Astrocyte (in vitro differentiated cells and primary cell): ENCODE results near the gene DDX59.

ENCODE experiments used
- EZH2 ChIP-seq: IDR thresholded peaks from 2 replicates; pipeline ENCODE4 v1.6.1; 2012; ENCODE audit warnings: mild to moderate bottlenecking, low read length, inconsistent platforms; ENCODE audit not compliant: insufficient read depth
- TF ChIP-seq, protein P1 (sequence below): IDR thresholded peaks from 2 replicates; pipeline ENCODE4 v1.5.1; 2011; ENCODE audit warnings: low read depth, mild to moderate bottlenecking, inconsistent platforms, low read length, moderate library complexity; ENCODE audit not compliant: insufficient read depth

DNA sequence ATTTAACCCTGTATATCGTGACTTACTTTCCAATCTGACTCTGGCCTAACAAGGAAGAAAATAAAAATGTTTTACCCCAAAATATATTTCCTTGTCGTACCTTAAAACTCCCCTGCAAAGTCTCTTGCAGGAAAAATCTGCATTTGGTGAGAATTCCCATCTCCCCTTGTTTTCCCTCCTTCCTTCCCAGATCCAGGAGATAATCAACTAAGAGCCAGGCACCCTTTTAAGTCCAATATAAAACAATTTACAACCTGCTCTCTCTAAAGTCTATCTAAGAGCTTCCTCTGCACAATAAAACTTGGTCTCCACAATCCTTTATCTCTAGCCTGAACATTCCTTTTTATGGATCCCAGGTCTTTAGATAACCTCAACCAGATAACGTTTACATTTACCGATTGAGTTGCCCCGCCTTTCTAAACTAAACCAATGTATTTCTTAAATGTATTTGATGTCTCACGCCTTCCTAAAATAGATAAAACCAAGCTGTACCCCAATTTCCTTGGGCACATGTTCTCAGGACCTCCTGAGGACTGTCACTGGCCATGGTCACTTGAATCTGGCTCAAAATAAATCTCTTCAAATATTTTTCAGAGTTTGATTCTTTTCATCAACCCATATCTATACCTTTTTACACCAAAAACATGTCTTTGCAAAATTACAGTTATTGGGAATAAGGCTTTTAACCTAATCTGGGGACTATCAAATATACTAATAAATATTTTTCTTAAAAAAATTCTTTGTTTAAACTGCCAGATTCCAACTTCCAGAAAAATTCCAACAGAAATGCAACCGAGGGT is 993 bp downstream of the DDX59 start:
- TF ChIP-seq EZH2: no peak
- TF ChIP-seq, protein P1, sequence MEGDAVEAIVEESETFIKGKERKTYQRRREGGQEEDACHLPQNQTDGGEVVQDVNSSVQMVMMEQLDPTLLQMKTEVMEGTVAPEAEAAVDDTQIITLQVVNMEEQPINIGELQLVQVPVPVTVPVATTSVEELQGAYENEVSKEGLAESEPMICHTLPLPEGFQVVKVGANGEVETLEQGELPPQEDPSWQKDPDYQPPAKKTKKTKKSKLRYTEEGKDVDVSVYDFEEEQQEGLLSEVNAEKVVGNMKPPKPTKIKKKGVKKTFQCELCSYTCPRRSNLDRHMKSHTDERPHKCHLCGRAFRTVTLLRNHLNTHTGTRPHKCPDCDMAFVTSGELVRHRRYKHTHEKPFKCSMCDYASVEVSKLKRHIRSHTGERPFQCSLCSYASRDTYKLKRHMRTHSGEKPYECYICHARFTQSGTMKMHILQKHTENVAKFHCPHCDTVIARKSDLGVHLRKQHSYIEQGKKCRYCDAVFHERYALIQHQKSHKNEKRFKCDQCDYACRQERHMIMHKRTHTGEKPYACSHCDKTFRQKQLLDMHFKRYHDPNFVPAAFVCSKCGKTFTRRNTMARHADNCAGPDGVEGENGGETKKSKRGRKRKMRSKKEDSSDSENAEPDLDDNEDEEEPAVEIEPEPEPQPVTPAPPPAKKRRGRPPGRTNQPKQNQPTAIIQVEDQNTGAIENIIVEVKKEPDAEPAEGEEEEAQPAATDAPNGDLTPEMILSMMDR: no peak
